Common myeloid progenitor, CD34-positive (primary cell): ENCODE results near the gene LRRC45.

Experiments
- CTCF ChIA-PET: fragments of 350-600 bp; sonication (Branson Sonifier 250); formaldehyde crosslinking; loops from one replicate; lab custom pipeline; 2021; ENCODE audit warnings: antibody characterized with exemption; lab: Charles Lee
- POLR2A ChIA-PET: fragments of 350-600 bp; sonication (Branson Sonifier 250); formaldehyde crosslinking; loops from one replicate; lab custom pipeline; 2021; ENCODE audit warnings: antibody characterized with exemption; lab: Charles Lee
- DNase-seq, 3 donors: peaks; one replicate each; pipeline versions ENCODE4 v3.0.0 to v3.0.0-alpha.2; 2013
- H3K27ac ChIP-seq, 2 experiments: 1 replicate in 1 of 2; 2 replicates in 1 of 2; pipeline ENCODE4 v1.7.0; 2013; ENCODE audit warnings: inconsistent platforms in 2 of 2, low read length in 2 of 2, mild to moderate bottlenecking in 2 of 2, low read depth in 1 of 2, moderate library complexity in 1 of 2; ENCODE audit not compliant: severe bottlenecking in 2 of 2, insufficient read depth in 1 of 2, poor library complexity in 1 of 2
- H3K27me3 ChIP-seq, 5 experiments: replicated peaks in 2 of 5; 1 replicate in 3 of 5; 2 replicates in 2 of 5; pipeline versions ENCODE4 v1.6.1 to v1.7.0; 2013; ENCODE audit warnings: low read length in 4 of 5, mild to moderate bottlenecking in 2 of 5, moderate library complexity in 2 of 5, inconsistent platforms in 1 of 5; ENCODE audit not compliant: insufficient read depth in 5 of 5, control insufficient read depth in 4 of 5
- H3K36me3 ChIP-seq, 4 experiments: 1 replicate in 2 of 4; 2 replicates in 2 of 4; pipeline versions ENCODE4 v1.6.1 to v1.7.0; 2013; ENCODE audit warnings: low read length in 3 of 4, control low read depth in 1 of 4, mild to moderate bottlenecking in 1 of 4; ENCODE audit not compliant: control insufficient read depth in 4 of 4, insufficient read depth in 4 of 4
- H3K4me1 ChIP-seq, 4 experiments: 1 replicate in 3 of 4; 2 replicates in 1 of 4; pipeline versions ENCODE4 v1.6.1 to v1.7.1; 2013; ENCODE audit warnings: low read length in 3 of 4, mild to moderate bottlenecking in 3 of 4, control low read depth in 1 of 4, inconsistent platforms in 1 of 4, moderate library complexity in 1 of 4; ENCODE audit not compliant: control insufficient read depth in 4 of 4, insufficient read depth in 4 of 4; ENCODE audit errors: control extremely low read depth in 1 of 4
- H3K4me3 ChIP-seq, 7 experiments: 1 replicate in 4 of 7; 2 replicates in 3 of 7; pipeline versions ENCODE4 v1.5.1 to v1.7.0; 2013; ENCODE audit warnings: mild to moderate bottlenecking in 7 of 7, low read length in 6 of 7, moderate library complexity in 6 of 7, inconsistent platforms in 2 of 7, low read depth in 2 of 7, control low read depth in 1 of 7; ENCODE audit not compliant: insufficient read depth in 4 of 7, control insufficient read depth in 1 of 7; ENCODE audit errors: extremely low read depth in 1 of 7
- H3K9me3 ChIP-seq, 5 experiments: 1 replicate in 4 of 5; 2 replicates in 1 of 5; pipeline versions ENCODE4 v1.6.1 to v1.7.1; 2013; ENCODE audit warnings: low read length in 4 of 5, mild to moderate bottlenecking in 2 of 5, inconsistent platforms in 1 of 5, low read depth in 1 of 5, moderate library complexity in 1 of 5; ENCODE audit not compliant: control insufficient read depth in 4 of 5, insufficient read depth in 2 of 5; ENCODE audit errors: control extremely low read depth in 1 of 5
- WGBS: methylation state at CpG from one replicate; pipeline ENCODE4 v1.1.5; 2013; ENCODE audit not compliant: insufficient coverage; 5-methylcytosine and 5-hydroxymethylcytosine counted together

LRRC45 gene

DNA sequence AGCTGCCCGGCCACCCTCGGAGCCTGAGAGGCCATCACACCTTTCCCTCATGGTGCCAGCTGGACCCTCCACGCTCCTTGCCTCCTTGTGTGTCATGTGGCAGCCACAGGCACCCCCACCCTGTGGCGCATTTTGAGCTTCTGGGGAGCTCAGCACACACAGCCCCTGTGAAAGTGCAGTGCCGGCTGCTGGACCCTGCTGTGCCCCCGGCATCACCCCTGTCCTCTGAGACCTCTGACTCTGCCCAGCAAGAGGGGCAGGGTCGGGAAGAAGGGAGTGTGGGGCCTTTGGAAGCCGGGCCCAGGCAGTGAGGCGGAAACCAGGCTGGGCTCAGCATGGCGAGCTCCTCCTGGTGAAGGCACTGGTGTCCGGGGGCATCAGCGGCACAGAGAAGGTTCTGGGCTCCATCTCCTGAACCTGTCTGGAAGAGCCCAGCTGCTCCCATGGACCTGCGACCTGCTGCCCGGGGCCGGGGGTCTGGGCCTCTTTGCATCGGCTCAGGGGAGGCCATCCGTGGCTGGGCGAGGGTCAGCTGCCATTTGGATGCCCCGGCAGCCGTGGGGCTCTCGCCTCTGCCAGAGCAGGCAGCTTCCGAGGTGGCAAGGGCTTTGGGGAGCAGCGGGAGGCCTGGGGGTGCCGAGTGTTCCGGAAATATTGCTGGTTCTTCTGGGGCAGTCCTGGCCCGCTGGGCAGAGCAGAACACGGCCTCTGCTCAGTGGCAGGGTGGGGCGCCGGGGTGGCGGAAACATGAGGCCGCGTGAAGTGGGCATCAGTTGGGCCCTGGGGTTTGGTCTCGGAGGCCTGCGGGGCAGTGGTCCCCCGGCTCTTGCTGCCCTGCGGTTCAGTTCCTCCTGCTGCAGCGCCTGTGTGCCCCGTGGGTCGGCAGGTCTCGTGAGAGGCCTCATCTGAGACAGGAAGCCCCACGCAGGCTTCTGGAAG, 18.3 kb upstream of the LRRC45 start:
- peaks cover 0 to 17% (median 9%) of the 10 kb centered on the region in 4 experiments for H3K4me1 ChIP-seq
- no peak overlapping the region for H3K27ac ChIP-seq
- no peak overlapping the region for H3K4me3 ChIP-seq
- ChIA-PET CTCF (interaction anchor here (1.0 kb wide), 1 partner anchor 38 kb away, joined by 3 read pairs; no protein-coding TSS in a partner anchor), POLR2A (no interaction called here)
- H3K9me3 ChIP-seq: no peaks in the 10 kb centered on the region
- H3K36me3 ChIP-seq: no peaks in the 10 kb centered on the region
- WGBS: 83% methylated on average over 37 of the region's 41 CpGs
- no peaks in the 10 kb centered on the region for H3K27me3 ChIP-seq
- DNase-seq: no peak

DNA sequence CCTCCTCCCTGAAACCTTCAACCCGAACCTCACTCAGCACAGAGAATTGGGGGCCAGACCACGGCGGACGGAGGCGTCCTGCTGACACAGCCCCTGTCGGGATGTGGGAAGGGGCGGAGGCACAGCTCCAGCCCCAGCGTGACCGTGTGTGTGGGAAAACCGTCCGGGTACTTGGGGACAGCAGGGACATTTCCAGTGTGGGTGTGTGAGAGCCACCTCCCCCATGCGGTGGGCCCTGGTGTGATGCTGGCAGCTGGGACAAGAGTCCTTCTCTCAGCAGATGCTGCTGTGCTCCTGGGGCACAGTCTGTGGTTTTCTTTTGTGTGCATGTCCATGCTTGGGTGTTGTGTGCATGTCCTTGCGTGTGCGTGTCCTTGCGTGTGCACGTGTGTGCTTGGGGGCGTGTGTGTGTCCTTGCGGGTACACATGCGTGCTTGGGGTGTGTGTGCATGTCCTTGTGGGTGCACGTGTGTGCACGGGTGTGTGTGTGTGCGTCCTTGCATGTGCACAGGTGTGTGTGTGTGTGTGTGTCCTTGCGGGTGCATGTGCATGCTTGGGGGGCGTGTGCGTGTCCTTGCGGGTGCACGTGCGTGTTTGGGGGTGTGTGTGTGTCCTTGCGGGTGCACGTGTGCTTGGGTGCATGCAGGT, 17.3 kb upstream of the LRRC45 start:
- Histone ChIP-seq H3K9me3 (no peaks in the 10 kb centered on the region), H3K4me3 (no peak overlapping the region), H3K36me3 (no peaks in the 10 kb centered on the region), H3K4me1 (peaks cover 0 to 21% (median 9%) of the 10 kb centered on the region in 4 experiments), H3K27me3 (no peaks in the 10 kb centered on the region), H3K27ac (no peak overlapping the region)
- ChIA-PET POLR2A (no interaction called here), CTCF (no interaction called here)
- no peak for DNase-seq
- WGBS: 97% methylated on average over 20 of the region's 30 CpGs

DNA sequence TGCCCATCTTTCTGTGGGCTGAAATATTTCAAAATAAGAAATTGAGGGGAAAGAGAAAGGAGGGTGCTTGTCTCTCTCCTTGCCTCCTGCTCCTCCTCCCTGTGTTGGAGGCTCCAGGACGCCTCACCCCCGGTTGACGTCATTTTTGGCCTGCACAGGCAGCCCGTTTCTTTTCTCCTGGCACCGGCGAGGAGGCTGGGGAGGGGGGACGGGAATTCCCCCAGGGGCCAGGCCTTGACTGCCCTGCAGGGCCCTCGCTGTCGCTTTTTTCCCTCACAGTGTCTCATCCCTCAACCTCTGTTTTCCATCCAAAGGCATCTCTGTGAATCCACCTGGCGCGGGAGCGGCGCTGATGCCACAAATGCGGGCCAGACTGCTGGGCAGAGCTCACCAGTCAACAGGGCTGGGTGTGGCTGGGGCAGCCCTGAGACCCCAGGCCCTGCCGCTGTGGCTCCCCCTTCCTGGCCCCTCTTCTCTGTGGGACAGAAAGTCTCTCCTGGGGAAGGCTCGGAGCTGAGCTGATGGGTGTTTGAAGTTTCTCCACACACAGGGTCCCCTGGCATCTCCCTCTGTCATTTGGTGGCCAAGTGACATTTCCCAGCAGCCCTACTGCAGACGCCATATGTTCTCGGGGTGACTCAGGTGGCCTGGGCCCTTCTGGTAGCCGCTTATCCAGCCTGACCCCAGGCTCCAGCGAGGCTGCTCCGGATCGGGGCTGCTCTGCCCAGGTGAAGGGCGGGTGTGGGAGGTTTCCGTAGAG, 16.5 kb upstream of the LRRC45 start:
- Histone ChIP-seq H3K4me1 (peaks cover 0 to 26% (median 12%) of the 10 kb centered on the region in 4 experiments), H3K4me3 (no peak overlapping the region), H3K9me3 (no peaks in the 10 kb centered on the region), H3K27me3 (no peaks in the 10 kb centered on the region), H3K27ac (no peak overlapping the region), H3K36me3 (peaks cover 0 to 2% (median under 1%) of the 10 kb centered on the region in 4 experiments)
- DNase-seq: no peak
- CTCF ChIA-PET: interaction anchor here (0.6 to 5.2 kb wide), 2 partner anchors 15 to 31 kb away, joined by 3 to 30 read pairs; partner anchors contain the start of genes CENPX and LRRC45
- 98% methylated on average over 22 of the region's 24 CpGs for WGBS
- POLR2A ChIA-PET: no interaction called here

DNA sequence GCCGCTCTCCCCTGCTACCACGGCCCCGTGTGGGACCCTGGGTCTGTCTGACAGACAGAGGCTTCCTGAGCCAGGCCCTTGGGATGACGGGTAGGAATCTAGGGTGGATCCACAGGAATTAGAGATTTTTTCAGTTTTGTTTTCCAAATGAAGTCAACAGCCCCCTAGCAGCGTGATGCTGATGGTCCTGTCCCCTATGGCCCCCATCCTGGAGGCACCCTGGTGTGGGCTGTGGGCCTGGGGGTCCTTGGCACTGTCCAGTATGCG, 15.9 kb upstream of the LRRC45 start:
- Histone ChIP-seq H3K27ac (no peak overlapping the region), H3K27me3 (no peaks in the 10 kb centered on the region), H3K9me3 (no peaks in the 10 kb centered on the region), H3K36me3 (peaks cover 0 to 2% (median 1%) of the 10 kb centered on the region in 4 experiments), H3K4me3 (no peak overlapping the region), H3K4me1 (peaks cover 0 to 31% (median 17%) of the 10 kb centered on the region in 4 experiments)
- ChIA-PET CTCF (interaction anchor here (0.6 to 5.2 kb wide), 2 partner anchors 14 to 32 kb away, joined by 3 to 30 read pairs; partner anchors contain the start of genes CENPX and LRRC45), POLR2A (no interaction called here)
- no peak for DNase-seq
- 100% methylated on average over 5 of the region's 6 CpGs for WGBS

DNA sequence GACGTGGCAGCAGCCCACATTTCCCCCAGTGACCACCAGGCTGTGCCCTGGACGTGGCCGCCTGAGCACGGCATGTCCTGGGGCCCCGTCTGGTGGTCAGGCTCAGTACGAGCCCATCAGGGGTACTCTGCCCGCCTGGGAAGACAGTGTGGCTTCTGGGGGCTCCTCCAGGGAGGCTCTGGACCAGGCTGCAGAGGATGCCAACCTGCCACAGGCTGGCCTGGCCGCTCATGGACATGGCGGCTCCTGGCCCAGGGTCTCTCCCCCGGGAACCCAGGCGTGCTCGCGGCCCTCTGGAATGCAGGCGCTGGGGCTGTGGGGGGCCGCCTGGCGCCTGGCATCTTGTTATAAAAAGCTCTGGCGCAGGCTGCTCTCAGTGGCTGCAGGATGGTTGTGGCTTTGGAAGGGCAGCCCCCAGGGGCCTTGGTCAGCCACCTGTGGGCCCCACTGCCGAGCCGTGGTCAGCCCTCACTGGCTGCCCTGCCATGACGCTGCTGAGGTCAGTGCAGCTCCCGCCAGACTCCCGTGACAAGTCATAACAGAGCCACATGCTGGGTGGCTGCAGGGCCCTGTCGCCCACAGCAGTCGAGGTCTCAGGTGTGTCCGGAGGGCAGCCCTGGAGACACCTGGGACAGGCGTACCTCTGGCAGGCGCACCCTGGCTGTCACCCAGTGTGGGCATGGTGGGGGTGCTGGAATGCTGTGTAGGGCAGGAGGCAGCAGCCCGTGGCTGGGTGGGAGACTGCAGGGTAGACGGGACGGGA, 15.4 kb upstream of the LRRC45 start:
- Histone ChIP-seq H3K9me3 (no peaks in the 10 kb centered on the region), H3K27ac (no peak overlapping the region), H3K4me3 (no peak overlapping the region), H3K27me3 (no peaks in the 10 kb centered on the region), H3K36me3 (peaks cover 0 to 2% (median 1%) of the 10 kb centered on the region in 4 experiments), H3K4me1 (peaks cover 0 to 37% (median 22%) of the 10 kb centered on the region in 4 experiments)
- WGBS: 95% methylated on average over 21 of the region's 30 CpGs
- DNase-seq: no peak
- ChIA-PET POLR2A (no interaction called here), CTCF (interaction anchor here (5.2 kb wide), 1 partner anchor 14 kb away, joined by 30 read pairs; the partner anchor contains the start of genes CENPX and LRRC45)

DNA sequence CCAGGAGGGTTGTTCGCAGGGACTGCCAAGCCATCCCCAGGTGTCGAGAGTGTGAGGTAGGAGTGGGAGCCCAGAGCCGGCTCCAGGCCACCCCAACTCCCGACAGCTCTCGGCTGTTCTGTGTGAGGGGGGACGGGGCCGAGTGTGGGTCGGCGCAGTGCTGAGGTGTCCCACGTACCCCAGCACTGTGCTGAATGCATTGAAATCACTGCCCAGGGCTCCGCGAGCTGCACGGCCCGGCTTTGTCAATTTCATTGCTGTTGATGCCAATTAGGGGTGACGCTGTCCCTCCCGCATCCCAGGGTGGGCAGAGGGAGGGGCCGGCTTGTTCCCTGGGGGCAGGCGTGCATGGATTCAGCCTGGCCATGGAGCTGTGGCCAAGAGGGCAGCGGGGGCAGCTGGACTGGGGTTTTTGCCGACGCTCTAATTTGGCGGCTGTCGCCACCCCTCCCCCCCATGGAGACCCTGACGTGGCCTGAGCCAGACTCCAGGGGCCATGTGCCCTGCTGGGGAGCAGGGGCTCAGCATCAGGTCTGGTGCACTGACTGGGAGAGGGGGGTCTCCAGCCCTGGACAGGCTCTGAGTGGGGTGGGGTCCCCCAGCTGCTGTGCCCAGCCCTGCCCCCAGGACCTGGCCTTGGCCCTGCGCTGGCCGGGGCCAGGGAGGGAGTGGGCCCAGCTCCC, 14.7 kb upstream of the LRRC45 start:
- H3K4me1 ChIP-seq: peaks cover 0 to 44% (median 28%) of the 10 kb centered on the region in 4 experiments
- H3K36me3 ChIP-seq: peaks cover 0 to 2% (median 1%) of the 10 kb centered on the region in 4 experiments
- ChIA-PET CTCF (interaction anchor here (1.7 to 5.2 kb wide), 3 partner anchors 13 to 53 kb away, joined by 5 to 30 read pairs (median 5); partner anchors contain the start of genes CENPX and LRRC45), POLR2A (no interaction called here)
- no peaks in the 10 kb centered on the region for H3K27me3 ChIP-seq
- no peak overlapping the region for H3K27ac ChIP-seq
- no peaks in the 10 kb centered on the region for H3K9me3 ChIP-seq
- no peak overlapping the region for H3K4me3 ChIP-seq
- WGBS: over 99% methylated on average over 12 of the region's 26 CpGs
- no peak for DNase-seq
